H9 (cell line): Measurements from ENCODE around the gene EIF2AK2. TPM values are rescaled to one million over a fixed set of nuclear protein-coding genes. Genes with fewer than 3 reads are reported as not detected.

Experiments used
- DNase-seq: peaks from one replicate; pipeline ENCODE4 v3.0.0-alpha.2; 2017
- H2AFZ ChIP-seq: one replicate; pipeline ENCODE4 v1.6.1; 2013; ENCODE audit warnings: mild to moderate bottlenecking, low read length, control low read depth, moderate library complexity
- H2AK5ac ChIP-seq: 2 replicates; pipeline ENCODE4 v1.6.1; 2013; ENCODE audit warnings: low read length, control low read depth, mixed read lengths; ENCODE audit not compliant: insufficient read length
- H2BK120ac ChIP-seq: one replicate; pipeline ENCODE4 v1.6.1; 2013; ENCODE audit warnings: low read depth, mild to moderate bottlenecking, low read length, control low read depth, inconsistent platforms; ENCODE audit not compliant: poor library complexity, severe bottlenecking
- H2BK12ac ChIP-seq: 2 replicates; pipeline ENCODE4 v1.6.1; 2013; ENCODE audit warnings: low read length, control low read depth, mixed read lengths, low read depth; ENCODE audit not compliant: insufficient read length
- H2BK15ac ChIP-seq: 2 replicates; pipeline ENCODE4 v1.6.1; 2013; ENCODE audit warnings: low read depth, low read length, control low read depth
- H2BK20ac ChIP-seq: one replicate; pipeline ENCODE4 v1.6.1; 2013; ENCODE audit warnings: low read depth, mild to moderate bottlenecking, low read length, control low read depth, inconsistent platforms; ENCODE audit not compliant: poor library complexity, severe bottlenecking
- H2BK5ac ChIP-seq: 2 replicates; pipeline ENCODE4 v1.6.1; 2013; ENCODE audit warnings: low read length, control low read depth, mixed read lengths; ENCODE audit not compliant: insufficient read length
- H3K14ac ChIP-seq: 2 replicates; pipeline ENCODE4 v1.6.1; 2013; ENCODE audit warnings: low read length, control low read depth; ENCODE audit not compliant: insufficient read depth
- H3K18ac ChIP-seq: 2 replicates; pipeline ENCODE4 v1.6.1; 2013; ENCODE audit warnings: low read depth, mild to moderate bottlenecking, mixed read lengths, low read length, control low read depth; ENCODE audit not compliant: insufficient read length
- H3K23ac ChIP-seq: 2 replicates; pipeline ENCODE4 v1.6.1; 2013; ENCODE audit warnings: low read length, control low read depth, mixed read lengths, low read depth; ENCODE audit not compliant: insufficient read length
- H3K23me2 ChIP-seq: 2 replicates; pipeline ENCODE4 v1.6.1; 2013; ENCODE audit warnings: low read depth, mild to moderate bottlenecking, mixed read lengths, low read length, control low read depth; ENCODE audit not compliant: insufficient read length, poor library complexity, severe bottlenecking
- H3K27ac ChIP-seq: 2 replicates; pipeline ENCODE4 v1.5.1; 2013; ENCODE audit warnings: low read length, control low read depth, mixed read lengths, low read depth; ENCODE audit not compliant: insufficient read length
- H3K27me3 ChIP-seq: 2 replicates; pipeline ENCODE4 v1.6.1; 2013; ENCODE audit warnings: low read length, control low read depth, inconsistent platforms; ENCODE audit not compliant: insufficient read depth
- H3K4ac ChIP-seq: 2 replicates; pipeline ENCODE4 v1.6.1; 2013; ENCODE audit warnings: low read depth, mild to moderate bottlenecking, control low read depth, inconsistent platforms, low read length, moderate library complexity
- H3K4me1 ChIP-seq: 2 replicates; pipeline ENCODE4 v1.6.1; 2013; ENCODE audit warnings: low read length, control low read depth, inconsistent platforms; ENCODE audit not compliant: insufficient read depth
- H3K4me2 ChIP-seq: 2 replicates; pipeline ENCODE4 v1.6.1; 2013; ENCODE audit warnings: low read length, control low read depth, mixed read lengths; ENCODE audit not compliant: insufficient read length, insufficient read depth
- H3K56ac ChIP-seq: 2 replicates; pipeline ENCODE4 v1.6.1; 2013; ENCODE audit warnings: low read depth, mild to moderate bottlenecking, mixed read lengths, low read length, control low read depth; ENCODE audit not compliant: insufficient read length
- H3K79me1 ChIP-seq: 2 replicates; pipeline ENCODE4 v1.6.1; 2013; ENCODE audit warnings: low read depth, mild to moderate bottlenecking, moderate library complexity, low read length, control low read depth, inconsistent platforms; ENCODE audit not compliant: insufficient read depth, poor library complexity, severe bottlenecking
- H3K79me2 ChIP-seq: 2 replicates; pipeline ENCODE4 v1.6.1; 2013; ENCODE audit warnings: low read length, control low read depth, inconsistent platforms; ENCODE audit not compliant: insufficient read depth
- H3K9ac ChIP-seq: 2 replicates; pipeline ENCODE4 v1.6.1; 2013; ENCODE audit warnings: low read length, control low read depth, mixed read lengths; ENCODE audit not compliant: insufficient read length; ENCODE audit errors: extremely low read depth
- H3K9me3 ChIP-seq: one replicate; pipeline ENCODE4 v1.6.1; 2013; ENCODE audit warnings: low read depth, low read length, inconsistent platforms; ENCODE audit not compliant: control insufficient read depth
- H3T11ph ChIP-seq: one replicate; pipeline ENCODE4 v1.6.1; 2013; ENCODE audit warnings: mild to moderate bottlenecking, low read length, control low read depth, inconsistent platforms
- H4K20me1 ChIP-seq: one replicate; pipeline ENCODE4 v1.6.1; 2013; ENCODE audit not compliant: control insufficient read depth, insufficient read length, insufficient read depth
- H4K5ac ChIP-seq: 2 replicates; pipeline ENCODE4 v1.6.1; 2013; ENCODE audit warnings: low read depth, mild to moderate bottlenecking, mixed read lengths, low read length, control low read depth; ENCODE audit not compliant: insufficient read length
- H4K8ac ChIP-seq: replicated peaks from 2 replicates; pipeline ENCODE4 v1.6.1; 2013; ENCODE audit warnings: low read length, control low read depth, mixed read lengths, low read depth; ENCODE audit not compliant: insufficient read length
- H4K91ac ChIP-seq: 2 replicates; pipeline ENCODE4 v1.6.1; 2013; ENCODE audit warnings: low read depth, mild to moderate bottlenecking, moderate library complexity, mixed read lengths, low read length, control low read depth; ENCODE audit not compliant: insufficient read length
- H3K27ac Mint-ChIP-seq, 3 experiments: 2 replicates in 2 of 3; 3 replicates in 1 of 3; pipeline ENCODE4 v1.8.0; 2020 to 2021; ENCODE audit warnings: mixed read lengths in 3 of 3, mild to moderate bottlenecking in 1 of 3, moderate library complexity in 1 of 3
- H3K27me3 Mint-ChIP-seq: 2 replicates; pipeline ENCODE4 v1.8.0; 2021; ENCODE audit warnings: low read depth, mild to moderate bottlenecking, moderate library complexity, mixed read lengths
- H3K36me3 Mint-ChIP-seq, 3 experiments: 2 replicates in 2 of 3; 3 replicates in 1 of 3; pipeline ENCODE4 v1.8.0; 2020 to 2021; ENCODE audit warnings: low read depth in 3 of 3, mixed read lengths in 3 of 3; ENCODE audit not compliant: insufficient read depth in 1 of 3
- H3K4me1 Mint-ChIP-seq, 2 experiments: 2 replicates each; pipeline ENCODE4 v1.8.0; 2020; ENCODE audit warnings: mixed read lengths in 2 of 2
- H3K4me3 Mint-ChIP-seq, 2 experiments: 2 replicates in 1 of 2; 3 replicates in 1 of 2; pipeline ENCODE4 v1.8.0; 2020 to 2021; ENCODE audit warnings: mild to moderate bottlenecking in 2 of 2, mixed read lengths in 2 of 2, moderate library complexity in 1 of 2
- H3K9me3 Mint-ChIP-seq, 2 experiments: 2 replicates in 1 of 2; 3 replicates in 1 of 2; pipeline ENCODE4 v1.8.0; 2020; ENCODE audit warnings: mild to moderate bottlenecking in 2 of 2, mixed read lengths in 2 of 2, moderate library complexity in 1 of 2
- CTCF ChIP-seq: fragments of 200-600 bp; sonication (generic); conservative IDR thresholded peaks from 3 replicates; pipeline ENCODE4 v1.8.0; 2021; ENCODE audit warnings: antibody characterized with exemption, mild to moderate bottlenecking
- WGBS: extraction: QIAGEN DNeasy Blood & Tissue Kit; methylation state at CpG from one replicate; pipeline ENCODE4 v1.1.7; 2013; ENCODE audit warnings: missing lambda C conversion rate, low lambda C conversion rate, mixed read lengths; ENCODE audit not compliant: insufficient read length; ENCODE audit errors: extremely low coverage; 5-methylcytosine and 5-hydroxymethylcytosine counted together
- total RNA-seq: library from RNA; stranded (reverse); gene quantifications from 2 replicates; pipeline ENCODE4 v1.2.1, GENCODE V29; 2021

EIF2AK2 gene
- total RNA-seq, 1 experiment from 2014 or later, result 55.7 TPM

- Histone ChIP-seq H3K27ac (no peak overlapping the region), H3K9ac (peak overlapping the region; percentile 21), H3K23me2 (no peaks in the 10 kb centered on the region), H3T11ph (no peak overlapping the region), H3K4me1 (peaks cover 12% of the 10 kb centered on the region; the same call in 1 of the 2 replicates), H2BK120ac (no peak overlapping the region), H3K9me3 (no peaks in the 10 kb centered on the region), H2BK5ac (no peak overlapping the region), H4K8ac (no peak overlapping the region), H4K91ac (no peak overlapping the region), H2AK5ac (no peak overlapping the region), H3K18ac (no peak overlapping the region), H2BK20ac (no peak overlapping the region), H3K23ac (no peak overlapping the region), H3K79me2 (no peaks in the 10 kb centered on the region), H3K27me3 (no peaks in the 10 kb centered on the region), H3K4me2 (no peak overlapping the region), H2BK12ac (no peak overlapping the region), H3K56ac (no peak overlapping the region), H3K79me1 (no peaks in the 10 kb centered on the region), H3K14ac (no peak overlapping the region), H4K5ac (no peak overlapping the region), H2BK15ac (no peak overlapping the region), H2AFZ (no peak overlapping the region), H4K20me1 (no peaks in the 10 kb centered on the region), H3K4ac (no peak overlapping the region)
- H3K36me3 Mint-ChIP-seq, result peaks cover 0 to 5% (median 0%) of the 10 kb centered on the region in 3 experiments; a peak in 1 of 7 replicates
- WGBS, result no CpG with 5 or more reads among the region's 4 CpGs
- no peak overlapping the region for H3K4me3 Mint-ChIP-seq
- H3K4me1 Mint-ChIP-seq, result peaks cover 57 to 58% of the 10 kb centered on the region in 2 experiments
- no peak for DNase-seq
- H3K27me3 Mint-ChIP-seq, result no peaks in the 10 kb centered on the region
- peak overlapping the region; percentile 9 to 85 (median 59); a peak in 5 of 7 replicates for H3K27ac Mint-ChIP-seq
- no peak for TF ChIP-seq CTCF
- H3K9me3 Mint-ChIP-seq, result no peaks in the 10 kb centered on the region
These were observed 33.5 kb upstream of the EIF2AK2 start for GRCh38 chr2:37190290-37190689.
